Sigmoid colon (tissue), 7 donors: ENCODE data around the gene NHERF1. TPM values are rescaled to one million over a fixed set of nuclear protein-coding genes. Genes with fewer than 3 reads are reported as not detected.

Experiments
- DNase-seq: peaks from one replicate; pipeline ENCODE4 v3.0.0-alpha.2; 2019
- H3K27ac ChIP-seq, 4 donors: fragments of 200-600 bp; sonication (generic); one replicate each; pipeline ENCODE4 v1.5.1; 2016 to 2019; ENCODE audit warnings: mild to moderate bottlenecking in 1 of 4
- H3K27me3 ChIP-seq, 3 donors: fragments of 200-600 bp; sonication (generic); one replicate each; pipeline ENCODE4 v1.5.1; 2019; ENCODE audit warnings: mild to moderate bottlenecking in 1 of 3
- H3K36me3 ChIP-seq, 4 donors: fragments of 200-600 bp; sonication (generic); one replicate each; pipeline ENCODE4 v1.5.1; 2016 to 2019
- H3K4me1 ChIP-seq, 4 donors: fragments of 200-600 bp; sonication (generic); one replicate each; pipeline ENCODE4 v1.5.1; 2017 to 2019
- H3K4me3 ChIP-seq, 4 donors: fragments of 200-600 bp; sonication (generic); one replicate each; pipeline ENCODE4 v1.5.1; 2017 to 2019; ENCODE audit warnings: mild to moderate bottlenecking in 2 of 4, moderate library complexity in 1 of 4
- H3K9me3 ChIP-seq, 4 donors: fragments of 200-600 bp in 3 of 4; sonication (generic) in 3 of 4; one replicate each; pipeline versions ENCODE4 v1.5.1 to v1.6.1; 2013 to 2019
- EP300 ChIP-seq, 4 donors: sonication (generic); formaldehyde crosslinking; IDR thresholded peaks; one replicate each; pipeline ENCODE4 v1.6.1; 2017; ENCODE audit warnings: antibody characterized with exemption in 4 of 4
- POLR2A ChIP-seq, 2 donors: fragments of 450-650 bp; IDR thresholded peaks; one replicate each; pipeline ENCODE4 v1.6.1; 2016; ENCODE audit warnings: antibody characterized with exemption in 2 of 2, mild to moderate bottlenecking in 2 of 2, moderate library complexity in 2 of 2
- POLR2AphosphoS5 ChIP-seq, 4 donors: sonication (generic); formaldehyde crosslinking; IDR thresholded peaks; one replicate each; pipeline ENCODE4 v1.6.1; 2017; ENCODE audit warnings: antibody characterized with exemption in 4 of 4
- WGBS, 2 donors: extraction: QIAGEN DNeasy Blood & Tissue Kit; methylation state at CpG; one replicate each; pipeline ENCODE4 v1.1.7; 2013; 5-methylcytosine and 5-hydroxymethylcytosine counted together
- intact Hi-C: fragments of 100-400 bp; cut with DNase I; formaldehyde crosslinking; loops from one replicate; pipeline ENCODE4 v1.15.1; 2023
- polyA plus RNA-seq, 3 donors: library from polyadenylated mRNA; stranded (reverse); fragments of 200-250 nt; gene quantifications; one replicate each; pipeline ENCODE4 v1.2.3, GENCODE V29; 2013
- total RNA-seq, 4 donors: library from RNA; depleted of rRNA; stranded (reverse); fragments of >200 nt; gene quantifications; one replicate each; pipeline ENCODE4 v1.1.0, GENCODE V29; 2016
- TF ChIP-seq, protein P1 (sequence below), 4 experiments: fragments of 450-650 bp in 3 of 4; fragments of 200-600 bp in 1 of 4; IDR thresholded peaks; one replicate each; pipeline ENCODE4 v1.5.1; 2016 to 2019; ENCODE audit warnings: antibody characterized with exemption in 4 of 4, mild to moderate bottlenecking in 3 of 4, moderate library complexity in 2 of 4
- donor health status: healthy with polysubstance abuse.
- donor health status: Bipolar disorder and iron deficiency.
- donor health status: healthy.

The NHERF1 gene
- total and polyA plus RNA-seq, 7 donors: 6.6 to 420 (median 12.5) TPM

DNA sequence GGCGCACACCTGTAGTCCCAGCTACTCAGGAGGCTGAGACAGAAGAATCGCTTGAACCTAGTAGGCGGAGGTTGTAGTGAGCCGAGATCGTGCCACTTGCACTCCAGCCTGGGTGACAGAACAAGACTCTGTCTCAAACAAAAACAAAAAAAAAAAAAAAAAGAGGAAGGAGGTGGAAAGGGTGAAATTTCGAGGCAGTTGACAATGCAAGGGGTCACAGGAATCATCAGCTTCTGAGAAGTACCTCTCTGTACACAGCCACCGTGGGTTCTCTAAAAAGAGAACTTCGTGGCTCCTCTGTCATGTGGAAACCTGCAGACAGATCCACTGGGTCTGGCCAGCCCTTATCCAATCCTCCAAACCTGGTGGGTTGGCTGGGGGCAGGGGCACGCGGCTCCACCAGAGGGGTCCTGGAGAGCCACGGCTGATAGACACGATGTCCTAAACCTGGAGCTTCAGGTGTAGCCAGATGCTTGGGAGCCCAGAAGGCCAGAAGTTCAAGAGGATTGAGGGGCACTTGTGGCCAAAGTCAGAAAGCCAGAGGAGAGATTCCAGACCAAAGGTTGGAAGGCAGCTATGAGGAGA is 35.2 kb upstream of the NHERF1 start:
- intact Hi-C loops: no loop called here
- Histone ChIP-seq H3K36me3 (no peaks in the 10 kb centered on the region), H3K9me3 (no peaks in the 10 kb centered on the region), H3K4me1 (no peaks in the 10 kb centered on the region), H3K27me3 (peaks cover 0 to 9% (median 8%) of the 10 kb centered on the region in 3 donors), H3K4me3 (no peak overlapping the region), H3K27ac (no peak overlapping the region)
- 76 to 84% methylated on average over 12 of the region's 12 CpGs for WGBS, 2 donors
- no peak for DNase-seq
- no peak for TF ChIP-seq POLR2AphosphoS5 (IDR thresholded peaks at IDR 0.05)
- TF ChIP-seq EP300 (IDR thresholded peaks at IDR 0.05): no peak

DNA sequence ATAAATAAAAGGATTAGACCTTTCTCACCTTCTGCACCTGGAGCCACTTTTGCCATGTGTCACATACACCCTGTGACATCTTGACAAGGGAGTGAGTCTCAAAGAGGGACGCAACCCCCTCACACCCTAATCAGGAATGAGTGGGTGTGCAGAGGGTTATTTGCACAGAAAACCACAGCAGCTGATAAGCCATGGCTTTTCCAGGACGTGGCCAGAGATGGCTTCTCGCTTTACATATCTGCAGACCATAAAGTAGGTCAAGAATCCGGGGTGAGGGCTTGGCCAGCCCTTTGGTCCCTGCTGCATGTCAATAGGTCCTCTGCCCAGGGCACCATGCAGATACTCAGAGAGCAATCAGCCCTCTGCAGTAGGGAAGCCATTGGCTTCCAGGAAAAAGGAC is 33.3 kb upstream of the NHERF1 start:
- Histone ChIP-seq H3K4me1 (no peaks in the 10 kb centered on the region), H3K27me3 (peaks cover 0 to 9% (median 8%) of the 10 kb centered on the region in 3 donors), H3K4me3 (no peak overlapping the region), H3K36me3 (no peaks in the 10 kb centered on the region), H3K9me3 (no peaks in the 10 kb centered on the region), H3K27ac (no peak overlapping the region)
- intact Hi-C loops: no loop called here
- WGBS, 2 donors: 10 to 45% methylated on average over 4 of the region's 4 CpGs
- TF ChIP-seq EP300 (IDR thresholded peaks at IDR 0.05): no peak
- TF ChIP-seq POLR2AphosphoS5 (IDR thresholded peaks at IDR 0.05): no peak
- TF ChIP-seq POLR2A (IDR thresholded peaks at IDR 0.05): no peak
- TF ChIP-seq, protein P1, sequence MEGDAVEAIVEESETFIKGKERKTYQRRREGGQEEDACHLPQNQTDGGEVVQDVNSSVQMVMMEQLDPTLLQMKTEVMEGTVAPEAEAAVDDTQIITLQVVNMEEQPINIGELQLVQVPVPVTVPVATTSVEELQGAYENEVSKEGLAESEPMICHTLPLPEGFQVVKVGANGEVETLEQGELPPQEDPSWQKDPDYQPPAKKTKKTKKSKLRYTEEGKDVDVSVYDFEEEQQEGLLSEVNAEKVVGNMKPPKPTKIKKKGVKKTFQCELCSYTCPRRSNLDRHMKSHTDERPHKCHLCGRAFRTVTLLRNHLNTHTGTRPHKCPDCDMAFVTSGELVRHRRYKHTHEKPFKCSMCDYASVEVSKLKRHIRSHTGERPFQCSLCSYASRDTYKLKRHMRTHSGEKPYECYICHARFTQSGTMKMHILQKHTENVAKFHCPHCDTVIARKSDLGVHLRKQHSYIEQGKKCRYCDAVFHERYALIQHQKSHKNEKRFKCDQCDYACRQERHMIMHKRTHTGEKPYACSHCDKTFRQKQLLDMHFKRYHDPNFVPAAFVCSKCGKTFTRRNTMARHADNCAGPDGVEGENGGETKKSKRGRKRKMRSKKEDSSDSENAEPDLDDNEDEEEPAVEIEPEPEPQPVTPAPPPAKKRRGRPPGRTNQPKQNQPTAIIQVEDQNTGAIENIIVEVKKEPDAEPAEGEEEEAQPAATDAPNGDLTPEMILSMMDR (IDR thresholded peaks at IDR 0.05): no peak
- DNase-seq: no peak

DNA sequence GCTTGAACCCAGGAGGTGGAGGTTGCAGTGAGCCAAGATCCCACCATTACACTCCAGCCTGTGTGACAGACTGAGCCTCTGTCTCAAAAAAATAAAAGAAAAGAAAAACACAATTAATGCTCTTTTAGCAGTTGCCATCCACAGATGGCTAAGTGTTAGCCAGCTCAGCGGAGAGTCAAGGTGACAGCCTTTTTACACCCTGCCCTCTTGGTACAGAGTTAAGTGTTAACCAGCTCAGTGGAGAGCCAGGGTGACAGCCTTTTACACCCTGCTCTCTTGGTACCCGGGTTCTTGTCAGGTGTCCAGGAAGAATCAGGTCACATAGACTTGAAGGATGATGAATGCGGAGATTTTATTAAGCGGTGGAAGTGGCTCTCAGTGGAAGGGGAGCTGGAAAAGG is 27.9 kb upstream of the NHERF1 start:
- no peak overlapping the region for H3K27ac ChIP-seq
- H3K27me3 ChIP-seq: no peaks in the 10 kb centered on the region
- no peaks in the 10 kb centered on the region for H3K9me3 ChIP-seq
- H3K36me3 ChIP-seq: no peaks in the 10 kb centered on the region
- no peaks in the 10 kb centered on the region for H3K4me1 ChIP-seq
- TF ChIP-seq, protein P1 (IDR thresholded peaks at IDR 0.05): no peak
- TF ChIP-seq POLR2AphosphoS5 (IDR thresholded peaks at IDR 0.05): no peak
- TF ChIP-seq POLR2A (IDR thresholded peaks at IDR 0.05): no peak
- no peak for TF ChIP-seq EP300 (IDR thresholded peaks at IDR 0.05)
- no peak overlapping the region for H3K4me3 ChIP-seq
- WGBS, 2 donors: 92 to 94% methylated on average over 4 of the region's 4 CpGs
- intact Hi-C loops: no loop called here
- no peak for DNase-seq

DNA sequence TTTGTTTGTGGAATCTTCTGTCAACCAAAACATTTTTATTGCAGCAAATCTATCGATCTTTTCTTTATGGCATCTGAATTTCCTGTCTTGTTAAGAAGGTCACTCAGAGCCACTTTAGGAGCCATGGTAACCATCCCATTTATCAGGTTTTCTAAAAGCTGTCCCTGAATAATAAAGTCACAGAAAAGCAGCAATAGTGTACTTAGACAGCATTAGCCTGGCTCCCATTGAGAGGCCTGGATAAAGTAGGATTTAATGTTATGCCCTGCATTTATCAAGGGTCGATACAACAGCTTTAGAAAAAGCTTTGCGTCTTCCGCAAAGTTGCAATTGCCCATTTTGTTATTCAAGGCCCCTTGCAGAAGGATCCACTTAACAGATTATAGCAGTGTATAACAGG is 25.6 kb upstream of the NHERF1 start:
- intact Hi-C loops: no loop called here
- Histone ChIP-seq H3K36me3 (no peaks in the 10 kb centered on the region), H3K4me3 (no peak overlapping the region), H3K27me3 (no peaks in the 10 kb centered on the region), H3K4me1 (no peaks in the 10 kb centered on the region), H3K27ac (no peak overlapping the region), H3K9me3 (no peaks in the 10 kb centered on the region)
- no peak for TF ChIP-seq POLR2AphosphoS5 (IDR thresholded peaks at IDR 0.05)
- TF ChIP-seq POLR2A (IDR thresholded peaks at IDR 0.05): no peak
- TF ChIP-seq, protein P1 (IDR thresholded peaks at IDR 0.05): no peak
- no peak for TF ChIP-seq EP300 (IDR thresholded peaks at IDR 0.05)
- 75 to 84% methylated on average over 4 of the region's 4 CpGs for WGBS, 2 donors
- no peak for DNase-seq

DNA sequence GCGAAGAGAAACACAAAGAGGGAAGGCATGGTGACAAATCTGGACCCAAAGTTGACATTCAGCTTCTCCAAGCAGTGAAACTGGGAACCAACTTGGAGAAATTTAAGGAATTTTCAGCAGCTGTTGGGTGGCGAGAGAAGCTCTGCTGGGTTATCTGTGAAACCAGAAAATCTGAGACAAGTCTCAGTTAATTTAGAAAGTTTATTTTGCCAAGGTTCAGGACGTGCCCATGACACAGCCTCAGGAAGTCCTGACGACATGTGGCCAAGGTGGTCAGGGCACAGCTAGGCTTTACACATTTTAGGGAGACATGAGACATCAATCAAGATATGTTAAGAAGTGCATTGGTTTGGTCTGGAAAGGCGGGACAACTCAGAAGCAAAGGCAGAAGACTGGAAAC is 24.5 kb upstream of the NHERF1 start:
- Histone ChIP-seq H3K4me3 (no peak overlapping the region), H3K27ac (no peak overlapping the region), H3K4me1 (no peaks in the 10 kb centered on the region), H3K27me3 (no peaks in the 10 kb centered on the region), H3K36me3 (no peaks in the 10 kb centered on the region), H3K9me3 (no peaks in the 10 kb centered on the region)
- intact Hi-C loops: no loop called here
- DNase-seq: no peak
- TF ChIP-seq EP300 (IDR thresholded peaks at IDR 0.05): no peak
- no peak for TF ChIP-seq POLR2AphosphoS5 (IDR thresholded peaks at IDR 0.05)
- TF ChIP-seq, protein P1 (IDR thresholded peaks at IDR 0.05): no peak
- TF ChIP-seq POLR2A (IDR thresholded peaks at IDR 0.05): no peak
- WGBS, 2 donors: 73 to 86% methylated on average over 5 of the region's 5 CpGs
